ENCODE data around the gene STT3B. TPM values are rescaled to one million over a fixed set of nuclear protein-coding genes. Genes with fewer than 3 reads are reported as not detected.
A peak's percentile ranks its signal among the peaks of the same experiment; 100 is the strongest.

STT3B gene
- total and polyA plus RNA-seq, 9 donors, result 91.4 to 115 (median 102) TPM

DNA sequence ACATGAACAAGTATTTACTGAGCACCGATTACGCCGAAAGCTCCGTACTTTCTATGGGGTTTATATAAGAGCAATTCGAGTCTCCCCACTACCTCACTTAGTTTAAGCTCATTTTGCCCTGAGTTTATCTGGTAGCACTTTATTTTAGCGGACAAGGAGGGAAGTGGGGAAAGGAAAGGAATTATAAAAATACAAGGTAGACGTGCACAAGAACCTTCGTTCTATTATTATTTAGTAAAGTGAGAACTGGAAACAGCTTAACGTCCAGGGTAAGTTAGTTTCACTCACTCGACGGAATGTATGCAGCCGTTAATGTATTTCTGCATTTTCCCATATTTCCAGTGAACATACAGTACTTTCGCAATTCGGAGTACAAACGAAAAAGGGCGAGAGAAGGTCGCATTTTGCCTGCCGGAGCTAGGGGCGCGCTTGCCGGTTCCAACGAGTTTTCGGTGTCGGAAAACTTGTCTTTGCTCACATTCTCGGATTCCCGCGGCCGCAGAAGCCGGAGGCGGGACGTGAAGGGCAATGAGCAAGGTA lies 1.2 kb upstream of the STT3B start:
- H3K27me3 ChIP-seq (ENCODE audit: control insufficient read depth, insufficient read depth, low read length), result no peaks in the 10 kb centered on the region
- H3K4me1 ChIP-seq (ENCODE audit: control insufficient read depth, insufficient read depth, low read length), result no peaks in the 10 kb centered on the region
- DNase-seq, result no peak
- H3K27ac ChIP-seq (ENCODE audit: low read length), result peak overlapping the region; percentile 100
- no peaks in the 10 kb centered on the region for H3K9me3 ChIP-seq (replicated peaks; ENCODE audit: control insufficient read depth, low read depth, low read length)
- no peaks in the 10 kb centered on the region for H3K36me3 ChIP-seq (ENCODE audit: control insufficient read depth, insufficient read depth, low read length)
- H3K4me3 ChIP-seq (ENCODE audit: low read length), result peak overlapping the region; percentile 90
- under 1% methylated on average over 22 of the region's 31 CpGs for WGBS (ENCODE audit: insufficient coverage)

GRCh38 chr3:31531992-31532586 lies 636 bp upstream of the STT3B start:
- peak overlapping the region; percentile 100 for H3K27ac ChIP-seq (ENCODE audit: low read length)
- H3K9me3 ChIP-seq (replicated peaks; ENCODE audit: control insufficient read depth, low read depth, low read length), result no peaks in the 10 kb centered on the region
- no peaks in the 10 kb centered on the region for H3K4me1 ChIP-seq (ENCODE audit: control insufficient read depth, insufficient read depth, low read length)
- under 1% methylated on average over 49 of the region's 73 CpGs for WGBS (ENCODE audit: insufficient coverage)
- no peaks in the 10 kb centered on the region for H3K36me3 ChIP-seq (ENCODE audit: control insufficient read depth, insufficient read depth, low read length)
- peak; percentile 100 for DNase-seq
- peak overlapping the region; percentile 90 for H3K4me3 ChIP-seq (ENCODE audit: low read length)
- no peaks in the 10 kb centered on the region for H3K27me3 ChIP-seq (ENCODE audit: control insufficient read depth, insufficient read depth, low read length)

- under 1% methylated on average over 76 of the region's 81 CpGs for WGBS (ENCODE audit: insufficient coverage)
- Histone ChIP-seq H3K9me3 (replicated peaks; ENCODE audit: control insufficient read depth, low read depth, low read length) (no peaks in the 10 kb centered on the region), H3K36me3 (ENCODE audit: control insufficient read depth, insufficient read depth, low read length) (no peaks in the 10 kb centered on the region), H3K4me1 (ENCODE audit: control insufficient read depth, insufficient read depth, low read length) (no peaks in the 10 kb centered on the region), H3K27me3 (ENCODE audit: control insufficient read depth, insufficient read depth, low read length) (no peaks in the 10 kb centered on the region), H3K27ac (ENCODE audit: low read length) (peak overlapping the region; percentile 100), H3K4me3 (ENCODE audit: low read length) (peak overlapping the region; percentile 90)
- DNase-seq, result peak; percentile 66
Observed at GRCh38 chr3:31533169-31534064, 692 bp downstream of the STT3B start.

GRCh38 chr3:31534065-31534425 lies 1.3 kb downstream of the STT3B start:
- no CpG with 5 or more reads among the region's 5 CpGs for WGBS (ENCODE audit: insufficient coverage)
- Histone ChIP-seq H3K4me1 (ENCODE audit: control insufficient read depth, insufficient read depth, low read length) (no peaks in the 10 kb centered on the region), H3K27me3 (ENCODE audit: control insufficient read depth, insufficient read depth, low read length) (no peaks in the 10 kb centered on the region), H3K4me3 (ENCODE audit: low read length) (peak overlapping the region; percentile 90), H3K9me3 (replicated peaks; ENCODE audit: control insufficient read depth, low read depth, low read length) (no peaks in the 10 kb centered on the region), H3K36me3 (ENCODE audit: control insufficient read depth, insufficient read depth, low read length) (no peaks in the 10 kb centered on the region), H3K27ac (ENCODE audit: low read length) (peak overlapping the region; percentile 70)
- DNase-seq, result peak; percentile 40

GRCh38 chr3:31536497-31536896 lies 3.8 kb downstream of the STT3B start:
- Histone ChIP-seq H3K9me3 (replicated peaks; ENCODE audit: control insufficient read depth, low read depth, low read length) (no peaks in the 10 kb centered on the region), H3K4me3 (ENCODE audit: low read length) (no peak overlapping the region), H3K4me1 (ENCODE audit: control insufficient read depth, insufficient read depth, low read length) (no peaks in the 10 kb centered on the region), H3K27ac (ENCODE audit: low read length) (no peak overlapping the region), H3K36me3 (ENCODE audit: control insufficient read depth, insufficient read depth, low read length) (no peaks in the 10 kb centered on the region), H3K27me3 (ENCODE audit: control insufficient read depth, insufficient read depth, low read length) (no peaks in the 10 kb centered on the region)
- WGBS (ENCODE audit: insufficient coverage), result no CpG with 5 or more reads among the region's 2 CpGs
- no peak for DNase-seq

- Histone ChIP-seq H3K27ac (ENCODE audit: low read length) (no peak overlapping the region), H3K36me3 (ENCODE audit: control insufficient read depth, insufficient read depth, low read length) (no peaks in the 10 kb centered on the region), H3K9me3 (replicated peaks; ENCODE audit: control insufficient read depth, low read depth, low read length) (no peaks in the 10 kb centered on the region), H3K4me3 (ENCODE audit: low read length) (no peak overlapping the region), H3K27me3 (ENCODE audit: control insufficient read depth, insufficient read depth, low read length) (no peaks in the 10 kb centered on the region), H3K4me1 (ENCODE audit: control insufficient read depth, insufficient read depth, low read length) (no peaks in the 10 kb centered on the region)
- no peak for DNase-seq
- WGBS (ENCODE audit: insufficient coverage), result no CpG with 5 or more reads among the region's 2 CpGs
Observed at GRCh38 chr3:31538801-31539200, 6.1 kb downstream of the STT3B start.

DNA sequence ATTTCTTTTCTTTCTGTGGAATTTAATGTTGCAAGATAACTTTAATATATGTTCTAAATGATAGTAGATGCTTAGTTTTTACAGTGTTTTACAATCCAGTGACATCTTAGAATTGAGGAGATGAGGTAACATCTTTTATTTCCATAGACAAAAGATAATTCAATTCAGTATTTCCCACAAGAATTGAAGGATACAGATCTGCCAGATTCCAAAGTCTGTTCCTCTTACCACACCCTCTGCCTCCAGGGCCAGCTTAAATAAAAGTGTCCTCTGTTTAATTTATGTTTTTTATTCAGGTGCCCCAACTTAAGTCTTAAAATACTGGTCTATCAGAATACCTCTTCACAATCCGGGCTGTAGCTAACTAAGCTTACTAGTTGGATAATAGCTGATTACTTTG lies 6.5 kb downstream of the STT3B start:
- WGBS (ENCODE audit: insufficient coverage), result no CpG with 5 or more reads among the region's 1 CpG
- Histone ChIP-seq H3K4me3 (ENCODE audit: low read length) (no peak overlapping the region), H3K27ac (ENCODE audit: low read length) (no peak overlapping the region), H3K27me3 (ENCODE audit: control insufficient read depth, insufficient read depth, low read length) (no peaks in the 10 kb centered on the region), H3K36me3 (ENCODE audit: control insufficient read depth, insufficient read depth, low read length) (no peaks in the 10 kb centered on the region), H3K4me1 (ENCODE audit: control insufficient read depth, insufficient read depth, low read length) (no peaks in the 10 kb centered on the region), H3K9me3 (replicated peaks; ENCODE audit: control insufficient read depth, low read depth, low read length) (no peaks in the 10 kb centered on the region)
- no peak for DNase-seq

GRCh38 chr3:31541089-31541488 lies 8.4 kb downstream of the STT3B start:
- peaks cover 8% of the 10 kb centered on the region for H3K4me1 ChIP-seq (ENCODE audit: control insufficient read depth, insufficient read depth, low read length)
- no peak for DNase-seq
- no CpG with 5 or more reads among the region's 2 CpGs for WGBS (ENCODE audit: insufficient coverage)
- H3K4me3 ChIP-seq (ENCODE audit: low read length), result no peak overlapping the region
- no peaks in the 10 kb centered on the region for H3K27me3 ChIP-seq (ENCODE audit: control insufficient read depth, insufficient read depth, low read length)
- H3K27ac ChIP-seq (ENCODE audit: low read length), result no peak overlapping the region
- no peaks in the 10 kb centered on the region for H3K36me3 ChIP-seq (ENCODE audit: control insufficient read depth, insufficient read depth, low read length)
- no peaks in the 10 kb centered on the region for H3K9me3 ChIP-seq (replicated peaks; ENCODE audit: control insufficient read depth, low read depth, low read length)

- no CpG with 5 or more reads among the region's 1 CpG for WGBS (ENCODE audit: insufficient coverage)
- Histone ChIP-seq H3K36me3 (ENCODE audit: control insufficient read depth, insufficient read depth, low read length) (no peaks in the 10 kb centered on the region), H3K4me3 (ENCODE audit: low read length) (no peak overlapping the region), H3K27ac (ENCODE audit: low read length) (no peak overlapping the region), H3K9me3 (replicated peaks; ENCODE audit: control insufficient read depth, low read depth, low read length) (no peaks in the 10 kb centered on the region), H3K4me1 (ENCODE audit: control insufficient read depth, insufficient read depth, low read length) (peaks cover 11% of the 10 kb centered on the region), H3K27me3 (ENCODE audit: control insufficient read depth, insufficient read depth, low read length) (no peaks in the 10 kb centered on the region)
- DNase-seq, result no peak
Observed at GRCh38 chr3:31542246-31542645, 9.5 kb downstream of the STT3B start.

- H3K4me3 ChIP-seq (ENCODE audit: low read length), result no peak overlapping the region
- no peaks in the 10 kb centered on the region for H3K27me3 ChIP-seq (ENCODE audit: control insufficient read depth, insufficient read depth, low read length)
- no peak for DNase-seq
- H3K36me3 ChIP-seq (ENCODE audit: control insufficient read depth, insufficient read depth, low read length), result no peaks in the 10 kb centered on the region
- H3K27ac ChIP-seq (ENCODE audit: low read length), result no peak overlapping the region
- no peaks in the 10 kb centered on the region for H3K9me3 ChIP-seq (replicated peaks; ENCODE audit: control insufficient read depth, low read depth, low read length)
- H3K4me1 ChIP-seq (ENCODE audit: control insufficient read depth, insufficient read depth, low read length), result peaks cover 11% of the 10 kb centered on the region
Observed at GRCh38 chr3:31543375-31543774, 10.7 kb downstream of the STT3B start.

Data from muscle of leg (tissue), 11 donors.